GM08714 (cell line): ENCODE measurements around the gene NKX6-2.
"Not testable (repeated sequence)": the region's sequence is repeated elsewhere in the genome, so short reads cannot be mapped to it uniquely, and the experiment has no call there.

Source experiments
- H3K4me3 ChIP-seq: fragments of 200-500 bp; sonication (Bioruptor generic); 2 replicates; pipeline ENCODE4 v1.5.1; 2014; ENCODE audit warnings: mild to moderate bottlenecking, low read length, inconsistent platforms
- ZNF274 ChIP-seq: IDR thresholded peaks from 2 replicates; pipeline ENCODE4 v1.6.1; 2012; ENCODE audit warnings: mild to moderate bottlenecking, low read depth, low read length

Gene NKX6-2

DNA sequence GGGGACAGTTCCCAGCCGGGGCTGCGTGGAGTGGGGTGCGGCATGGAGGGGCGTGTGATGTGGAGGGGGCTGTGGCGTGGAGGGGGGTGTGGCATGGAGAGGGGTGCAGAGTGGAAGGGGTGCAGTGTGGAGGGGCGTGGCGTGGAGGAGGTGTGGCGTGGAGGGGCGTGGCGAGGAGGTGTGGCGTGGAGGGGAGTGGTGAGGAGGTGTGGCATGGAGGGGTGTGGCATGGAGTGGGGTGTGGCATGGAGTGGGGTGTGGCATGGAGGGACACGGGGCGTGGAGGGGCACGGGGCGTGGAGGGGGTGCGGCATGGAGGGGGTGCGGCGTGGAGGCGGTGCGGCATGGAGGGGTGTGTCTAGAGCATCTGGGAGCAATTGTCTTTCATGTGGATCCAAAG is 33.6 kb downstream of the NKX6-2 start:
- no peak for TF ChIP-seq ZNF274
- H3K4me3 ChIP-seq: no peak overlapping the region

DNA sequence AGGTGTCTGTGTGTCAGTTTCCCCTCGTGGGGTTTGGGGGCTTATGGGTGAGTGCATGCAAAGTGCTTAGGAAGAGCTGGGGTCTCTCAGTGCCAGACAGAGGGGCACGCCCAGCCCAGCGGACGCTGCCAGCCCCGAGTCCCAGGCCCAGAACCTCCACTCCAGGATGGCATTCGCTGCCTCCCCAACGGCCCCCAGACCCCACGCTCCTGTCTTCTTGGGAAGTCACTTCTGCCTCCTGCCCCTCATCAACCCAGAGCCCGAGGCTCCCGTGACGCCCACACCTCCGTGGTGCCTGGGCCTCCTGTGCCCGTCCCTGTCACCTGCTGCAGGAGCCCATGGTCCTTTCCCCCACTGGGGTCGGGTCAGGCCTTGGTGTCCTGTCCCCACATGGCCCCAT is 35.0 kb downstream of the NKX6-2 start:
- TF ChIP-seq ZNF274: no peak
- H3K4me3 ChIP-seq: no peak overlapping the region

DNA sequence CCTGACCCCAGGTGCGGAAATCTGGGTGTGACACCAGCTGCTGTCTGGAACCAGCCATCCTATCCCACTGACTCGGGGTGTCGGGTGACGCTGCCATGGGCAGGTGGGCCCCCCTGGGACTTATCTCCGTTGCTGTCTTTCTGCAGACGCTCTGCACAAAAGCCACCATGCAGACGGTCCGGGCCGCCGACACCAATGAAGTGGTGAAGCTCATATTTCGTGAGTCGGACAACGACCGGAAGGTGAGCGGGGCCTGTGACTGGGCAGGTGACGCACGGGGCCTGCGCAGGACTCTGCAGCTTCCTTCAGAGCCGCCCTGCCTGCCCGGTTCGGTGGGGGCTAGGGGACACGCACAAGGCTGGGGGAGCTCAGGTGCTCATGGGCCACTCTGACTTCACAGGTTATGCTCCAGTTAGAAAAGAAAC is 36.6 kb downstream of the NKX6-2 start:
- no peak overlapping the region for H3K4me3 ChIP-seq
- TF ChIP-seq ZNF274: no peak

GRCh38 chr10:132748545-132749370 is 37.2 kb downstream of the NKX6-2 start:
- no peak overlapping the region for H3K4me3 ChIP-seq
- no peak for TF ChIP-seq ZNF274

- no peak for TF ChIP-seq ZNF274
- no peak overlapping the region for H3K4me3 ChIP-seq
These were observed 37.8 kb downstream of the NKX6-2 start for GRCh38 chr10:132748135-132748534.

- H3K4me3 ChIP-seq: no peak overlapping the region
- TF ChIP-seq ZNF274: no peak
These were observed 38.9 kb downstream of the NKX6-2 start for GRCh38 chr10:132746801-132747625.

DNA sequence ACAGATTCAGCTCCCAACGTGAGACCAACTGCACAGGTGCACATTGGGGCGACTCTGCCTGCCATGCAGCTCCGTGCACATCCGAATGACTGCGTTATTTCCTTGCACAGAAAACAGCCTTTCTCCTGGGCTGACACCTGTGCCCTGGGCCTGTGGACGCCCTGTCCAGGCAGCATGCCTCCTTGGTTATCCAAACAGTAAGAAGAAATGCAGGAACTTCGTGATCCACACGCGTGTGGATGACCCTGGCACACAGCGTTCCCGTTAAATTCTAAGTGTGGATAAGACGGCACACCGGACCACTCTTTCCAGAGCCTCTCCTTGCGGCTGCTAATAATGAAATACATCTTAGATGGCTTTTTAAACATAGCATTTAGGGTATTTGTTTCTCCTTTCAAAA is 39.6 kb downstream of the NKX6-2 start:
- no peak overlapping the region for H3K4me3 ChIP-seq
- TF ChIP-seq ZNF274: no peak

DNA sequence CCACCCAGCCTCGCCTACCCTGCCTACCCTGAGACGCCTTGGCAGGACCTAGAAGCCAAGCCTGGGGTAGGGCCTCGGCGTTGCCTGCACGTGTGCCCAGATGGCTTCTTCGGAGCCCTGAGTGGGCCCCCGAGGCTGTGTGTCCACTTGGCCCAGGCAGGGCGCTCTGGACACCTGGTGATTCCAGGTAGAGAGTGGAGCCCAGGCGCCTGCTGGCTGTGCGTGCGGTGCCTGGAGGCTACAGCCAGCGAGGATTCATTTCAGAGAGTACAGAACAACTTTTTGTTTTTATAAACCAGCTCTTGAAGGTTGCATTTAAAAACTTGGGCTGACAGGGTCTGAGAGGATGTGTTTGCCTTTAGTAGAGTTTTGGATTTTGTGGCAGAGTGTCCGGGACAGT is 40.0 kb downstream of the NKX6-2 start:
- no peak overlapping the region for H3K4me3 ChIP-seq
- no peak for TF ChIP-seq ZNF274

- no peak for TF ChIP-seq ZNF274
- H3K4me3 ChIP-seq: no peak overlapping the region
These were observed 40.4 kb downstream of the NKX6-2 start for GRCh38 chr10:132745511-132745910.

GRCh38 chr10:132744839-132745238 is 41.1 kb downstream of the NKX6-2 start:
- H3K4me3 ChIP-seq: no peak overlapping the region
- no peak for TF ChIP-seq ZNF274

DNA sequence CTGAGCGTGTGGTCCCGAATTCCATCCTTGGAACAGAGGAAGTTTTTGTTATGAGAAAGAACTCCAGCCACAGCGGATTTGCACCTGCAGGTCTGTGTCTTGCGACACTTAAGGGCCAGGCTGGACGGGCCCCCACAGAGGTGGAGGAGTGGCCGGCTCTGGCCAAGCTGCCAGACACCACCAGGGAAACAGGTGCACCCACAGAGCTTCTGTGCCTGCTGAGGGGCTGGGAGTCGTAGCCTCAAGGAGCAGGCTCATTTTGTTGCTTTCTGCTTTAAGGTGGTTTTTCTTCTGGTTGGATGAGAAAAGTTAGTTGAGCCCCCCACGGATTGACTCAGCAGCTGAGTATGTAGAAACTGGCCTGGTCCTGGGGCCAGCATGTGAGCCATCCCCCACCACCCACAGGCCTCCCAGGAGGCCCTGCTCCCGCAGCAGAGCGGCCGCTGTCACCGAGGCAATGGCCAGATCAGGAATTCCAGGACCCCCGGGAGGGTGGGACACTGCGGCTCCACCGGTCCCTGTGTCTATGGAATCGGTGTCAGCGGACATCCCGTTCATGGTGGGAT is 41.9 kb downstream of the NKX6-2 start:
- H3K4me3 ChIP-seq: no peak overlapping the region
- TF ChIP-seq ZNF274: no peak

GRCh38 chr10:132743196-132743924 is 42.6 kb downstream of the NKX6-2 start:
- not testable (repeated sequence) for H3K4me3 ChIP-seq

DNA sequence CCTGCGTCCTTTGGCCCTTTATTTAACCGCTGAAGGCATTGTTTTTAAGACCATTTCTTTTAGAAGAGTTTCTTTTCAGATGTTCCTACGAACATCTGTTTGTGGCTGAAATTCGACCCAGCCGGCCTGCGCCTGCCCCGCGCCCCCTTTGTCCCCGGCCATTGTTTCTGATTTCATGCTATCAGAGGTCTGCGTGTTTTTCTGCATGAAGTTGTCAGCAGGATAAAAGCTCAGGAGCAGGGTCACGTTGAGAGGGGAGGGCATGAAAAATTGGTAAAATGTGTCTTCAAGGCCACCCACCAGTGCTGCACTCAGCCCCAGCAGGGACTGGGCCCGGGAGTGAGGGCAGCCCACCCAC is 43.1 kb downstream of the NKX6-2 start:
- H3K4me3 ChIP-seq: no peak overlapping the region
- TF ChIP-seq ZNF274: no peak

DNA sequence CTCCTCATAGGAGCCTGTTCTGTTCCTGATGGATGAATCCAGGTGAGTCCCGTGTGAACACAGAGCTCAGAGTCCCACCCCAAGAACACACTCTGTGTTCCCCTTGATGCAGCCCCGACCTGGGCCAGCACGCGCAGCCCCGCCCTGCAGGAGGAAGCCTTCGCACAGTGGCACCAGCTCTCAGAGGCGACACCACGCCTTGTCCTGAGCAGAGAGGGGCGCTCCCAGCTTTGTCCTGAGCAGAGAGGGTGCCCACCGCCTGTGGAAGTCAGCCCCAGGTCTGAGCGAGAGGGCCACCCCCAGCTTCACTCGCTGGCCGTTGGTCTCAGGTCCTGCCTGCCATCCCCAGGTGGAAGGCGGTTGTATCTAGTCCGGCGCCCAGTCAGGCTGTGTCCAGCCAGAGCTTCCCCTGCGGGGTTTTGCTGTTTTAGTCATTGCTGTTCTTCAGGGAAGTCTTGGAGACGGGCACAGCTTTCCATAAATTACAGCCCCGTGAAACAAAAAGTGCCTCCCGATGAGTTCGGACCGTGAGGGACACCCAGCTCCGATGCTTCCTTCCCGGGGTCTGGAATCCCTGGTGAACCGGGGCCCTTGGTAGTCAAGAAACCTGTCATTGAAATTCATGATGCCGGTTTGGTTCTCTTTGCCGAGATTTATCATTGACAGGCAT is 43.6 kb downstream of the NKX6-2 start:
- no peak overlapping the region for H3K4me3 ChIP-seq
- TF ChIP-seq ZNF274: no peak

DNA sequence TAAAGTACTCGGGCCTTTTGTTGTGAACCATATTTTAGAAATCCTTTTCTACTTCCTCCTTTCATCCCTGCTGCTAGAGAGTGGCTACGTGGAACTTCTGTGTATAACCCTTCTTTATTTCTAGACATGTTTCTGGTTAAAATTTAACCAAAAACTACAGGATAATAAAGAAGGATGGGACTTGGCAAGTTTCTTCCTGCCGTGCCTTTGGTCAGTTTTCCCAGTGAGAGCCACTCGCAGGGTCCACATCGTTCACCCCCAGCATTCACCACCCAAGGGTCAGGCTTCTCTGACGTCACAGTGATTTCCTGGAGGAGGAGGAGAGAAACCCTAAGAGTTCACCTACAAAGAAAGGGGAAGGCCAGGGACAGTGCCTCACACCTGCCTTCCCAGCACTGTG is 45.4 kb downstream of the NKX6-2 start:
- no peak for TF ChIP-seq ZNF274
- no peak overlapping the region for H3K4me3 ChIP-seq
